Activated CD4-positive, alpha-beta T cell treated with anti-CD3 and anti-CD28 coated beads, Interleukin-2, Interleukin-6, amounts not matched to agents 100 ng/mL and 50 ng/mL, durations not matched to agents 16 hours and 8 hours (primary cell): ENCODE results near the gene NUDT22.

ENCODE experiments used
- DNase-seq: peaks from one replicate; pipeline ENCODE4 v3.0.0-alpha.2; 2020

NUDT22 gene

DNA sequence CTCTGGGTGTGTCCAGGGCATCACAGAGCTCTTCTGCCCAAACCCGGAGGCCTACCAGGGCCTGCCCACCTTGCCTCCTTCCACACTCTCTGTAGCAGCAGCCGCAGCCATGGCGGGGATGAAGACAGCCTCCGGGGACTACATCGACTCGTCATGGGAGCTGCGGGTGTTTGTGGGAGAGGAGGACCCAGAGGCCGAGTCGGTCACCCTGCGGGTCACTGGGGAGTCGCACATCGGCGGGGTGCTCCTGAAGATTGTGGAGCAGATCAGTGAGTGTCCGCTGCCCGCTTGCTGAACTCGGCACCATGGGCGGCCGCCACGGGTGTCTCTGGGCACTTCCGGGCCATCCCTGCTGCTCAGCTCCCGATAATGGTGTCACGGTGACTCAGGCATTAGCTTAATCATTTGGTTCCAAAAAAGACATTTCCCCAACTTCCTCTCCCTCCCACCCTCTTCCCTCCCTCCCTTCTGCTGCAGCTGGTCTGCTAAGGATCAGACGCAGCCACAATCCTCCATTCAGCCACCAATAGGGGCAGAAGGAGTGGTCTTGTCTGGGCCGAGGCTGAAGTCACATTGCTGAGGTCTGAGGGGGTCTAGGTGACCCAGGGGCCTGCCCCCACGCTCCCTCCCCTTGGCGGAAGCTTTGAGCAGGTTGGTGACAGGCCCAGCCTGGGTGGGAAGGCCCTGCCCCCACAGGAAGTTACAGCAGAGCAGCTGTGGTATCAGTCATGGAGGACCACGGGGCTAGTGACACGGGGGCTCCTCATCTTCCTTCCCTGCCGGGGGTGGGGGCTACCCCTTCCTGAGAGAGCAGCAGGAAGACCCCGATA, 18.6 kb upstream of the NUDT22 start:
- DNase-seq = peak; percentile 90

DNA sequence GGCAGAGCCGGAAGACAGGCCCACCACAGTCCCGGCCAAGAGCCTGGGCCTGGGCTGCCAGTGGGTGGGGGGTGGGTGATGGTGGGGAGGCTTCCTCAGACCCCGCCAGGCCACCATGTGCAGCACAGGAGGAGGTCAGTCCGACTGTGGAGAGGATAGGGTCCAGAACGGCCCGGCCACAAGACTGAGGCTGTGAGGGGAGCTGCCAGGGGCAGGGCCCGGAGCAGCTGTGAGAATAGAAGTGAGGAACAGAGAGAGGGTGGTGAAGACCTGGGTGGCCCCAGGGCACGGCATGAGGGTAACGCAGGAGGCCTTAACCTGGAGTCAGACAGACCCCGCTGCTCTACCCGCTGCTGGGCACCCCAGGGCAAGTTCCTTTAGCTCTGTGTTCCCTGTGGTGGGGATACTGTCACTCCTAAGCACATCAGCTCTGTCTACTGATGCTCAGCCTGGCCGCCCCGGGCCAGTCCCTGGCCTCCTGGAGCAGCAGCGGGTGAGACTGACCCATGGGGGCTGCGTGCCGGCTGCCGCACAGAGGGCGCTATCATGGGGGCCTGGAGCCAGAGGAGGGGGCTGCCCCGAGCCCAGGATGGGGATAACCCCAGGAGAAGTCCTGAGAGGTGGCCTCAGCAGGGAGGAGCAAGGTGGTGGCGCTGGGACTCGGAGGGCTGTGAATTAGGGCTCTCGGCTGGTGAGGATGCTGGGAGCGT, 17.8 kb upstream of the NUDT22 start:
- DNase-seq = no peak

DNA sequence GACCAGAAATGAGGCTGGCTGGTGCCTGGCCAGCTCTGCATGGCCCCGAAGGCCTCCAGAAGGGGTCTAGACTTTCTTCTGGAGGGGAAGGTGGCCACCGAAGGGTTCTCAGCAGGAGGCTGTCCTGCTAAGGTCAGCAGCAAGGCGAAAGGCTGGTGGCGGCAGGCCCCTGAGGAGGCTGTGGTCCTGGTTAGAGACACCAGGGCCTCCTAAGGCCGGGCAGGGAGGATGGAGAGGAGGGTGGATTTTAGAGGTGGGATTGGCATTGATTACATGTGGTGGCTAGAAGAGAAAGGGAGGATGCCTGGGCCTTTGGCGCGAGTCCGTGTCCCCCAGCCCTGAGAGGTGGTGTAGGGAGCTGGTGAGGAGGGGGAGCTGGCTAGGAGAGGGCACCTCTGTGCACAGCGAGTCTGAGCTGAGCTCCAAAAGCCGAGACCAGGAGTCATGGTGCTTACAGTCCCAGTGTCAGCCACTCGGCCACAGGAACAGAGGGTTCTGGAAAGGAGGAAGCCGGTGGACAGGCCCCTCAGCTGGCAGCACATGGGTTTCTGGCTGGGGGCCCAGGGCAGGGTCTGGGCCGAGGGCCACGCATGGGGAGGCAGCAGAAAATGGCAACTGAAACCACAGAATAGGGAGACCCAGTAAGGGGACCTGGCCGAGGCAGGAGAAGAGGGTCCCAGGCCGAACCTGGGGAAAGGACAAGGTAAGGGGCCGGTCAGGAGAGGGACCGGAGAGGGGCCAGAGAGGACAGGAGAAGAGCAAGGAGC, 17.1 kb upstream of the NUDT22 start:
- DNase-seq = no peak

DNA sequence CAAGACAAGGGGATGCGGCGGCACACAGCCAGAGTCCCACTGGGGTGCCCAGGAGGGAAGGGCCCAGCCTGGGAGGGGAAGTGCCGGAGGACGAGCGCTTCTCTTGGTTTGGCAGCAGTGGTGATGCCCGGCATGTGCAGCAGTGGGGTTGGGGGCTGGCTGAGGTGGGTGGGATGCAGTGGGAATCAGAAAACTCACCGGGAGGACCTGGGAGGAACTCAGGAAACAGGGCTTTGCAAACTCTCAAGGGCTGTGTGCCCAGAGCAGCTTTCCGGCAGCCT, 16.6 kb upstream of the NUDT22 start:
- DNase-seq = no peak

DNA sequence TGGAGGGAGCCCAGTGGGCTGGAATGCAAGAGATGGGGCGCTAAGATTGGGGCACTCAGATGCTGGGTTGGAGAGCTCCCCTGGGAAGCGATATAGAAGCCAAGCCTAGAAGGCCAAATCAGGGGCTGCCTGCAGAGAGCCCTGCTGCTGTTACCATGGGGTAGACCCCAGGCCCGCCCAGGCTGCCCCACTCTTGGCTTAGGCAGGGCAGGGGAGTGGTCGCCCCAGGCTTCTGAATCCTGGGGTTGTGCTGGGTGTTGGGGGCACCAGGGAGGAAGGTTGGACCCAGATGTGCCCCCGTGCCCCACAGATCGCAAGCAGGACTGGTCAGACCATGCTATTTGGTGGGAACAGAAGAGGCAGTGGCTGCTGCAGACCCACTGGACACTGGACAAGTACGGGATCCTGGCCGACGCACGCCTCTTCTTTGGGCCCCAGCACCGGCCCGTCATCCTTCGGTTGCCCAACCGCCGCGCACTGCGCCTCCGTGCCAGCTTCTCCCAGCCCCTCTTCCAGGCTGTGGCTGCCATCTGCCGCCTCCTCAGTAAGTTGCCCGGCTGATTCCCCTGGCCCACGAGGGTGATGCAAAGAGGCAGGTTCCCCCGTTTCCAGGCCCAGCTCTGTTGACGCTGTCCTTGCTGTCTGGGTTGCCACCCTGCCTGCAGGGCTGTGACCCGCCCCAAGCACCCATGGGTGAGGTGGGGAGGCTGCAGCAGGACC, 15.6 kb upstream of the NUDT22 start:
- DNase-seq = no peak

DNA sequence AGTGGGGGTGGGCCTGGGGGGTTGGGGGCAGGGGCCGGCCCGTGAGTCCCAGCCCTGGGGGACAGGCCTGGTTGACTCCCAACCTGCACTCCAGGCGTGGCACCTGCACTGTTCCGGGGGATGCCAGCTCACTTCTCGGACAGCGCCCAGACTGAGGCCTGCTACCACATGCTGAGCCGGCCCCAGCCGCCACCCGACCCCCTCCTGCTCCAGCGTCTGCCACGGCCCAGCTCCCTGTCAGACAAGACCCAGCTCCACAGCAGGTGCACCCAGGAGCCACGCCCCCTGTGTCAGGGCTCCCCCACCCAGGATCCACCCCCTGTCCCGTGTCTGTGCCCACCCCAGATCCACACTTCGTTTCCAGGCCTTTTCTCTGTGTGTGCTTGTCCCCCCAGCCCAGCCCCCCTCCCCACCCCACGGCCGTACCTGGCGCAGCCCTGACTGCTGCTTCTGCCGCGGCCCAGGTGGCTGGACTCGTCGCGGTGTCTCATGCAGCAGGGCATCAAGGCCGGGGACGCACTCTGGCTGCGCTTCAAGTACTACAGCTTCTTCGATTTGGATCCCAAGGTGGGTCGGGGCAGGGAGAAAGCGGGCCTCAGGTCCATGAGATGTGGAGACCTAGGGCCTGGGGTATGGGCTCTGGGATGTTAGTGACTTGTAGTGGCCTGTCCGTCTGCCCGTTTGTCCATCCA, 14.7 kb upstream of the NUDT22 start:
- no peak for DNase-seq

DNA sequence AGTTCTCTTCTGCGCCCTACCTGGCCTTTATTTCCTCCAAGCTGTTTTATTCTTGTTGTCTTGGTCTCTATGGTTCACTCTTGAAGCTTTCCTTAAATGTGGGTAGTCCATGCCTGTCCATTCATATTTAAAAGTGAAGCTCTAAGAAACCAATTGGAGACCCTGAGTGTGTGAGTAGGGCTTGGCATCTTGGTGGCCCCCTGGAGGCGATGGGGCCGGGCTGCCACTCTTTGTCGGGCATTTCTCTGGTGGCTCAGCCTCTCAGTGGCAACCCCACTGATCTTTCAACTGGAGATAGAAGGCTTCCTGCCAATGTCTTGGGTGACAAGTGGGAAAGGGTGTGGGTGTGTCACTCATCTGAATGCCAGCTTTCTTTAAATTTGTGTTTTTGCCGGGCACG, 9.2 kb upstream of the NUDT22 start:
- no peak for DNase-seq

DNA sequence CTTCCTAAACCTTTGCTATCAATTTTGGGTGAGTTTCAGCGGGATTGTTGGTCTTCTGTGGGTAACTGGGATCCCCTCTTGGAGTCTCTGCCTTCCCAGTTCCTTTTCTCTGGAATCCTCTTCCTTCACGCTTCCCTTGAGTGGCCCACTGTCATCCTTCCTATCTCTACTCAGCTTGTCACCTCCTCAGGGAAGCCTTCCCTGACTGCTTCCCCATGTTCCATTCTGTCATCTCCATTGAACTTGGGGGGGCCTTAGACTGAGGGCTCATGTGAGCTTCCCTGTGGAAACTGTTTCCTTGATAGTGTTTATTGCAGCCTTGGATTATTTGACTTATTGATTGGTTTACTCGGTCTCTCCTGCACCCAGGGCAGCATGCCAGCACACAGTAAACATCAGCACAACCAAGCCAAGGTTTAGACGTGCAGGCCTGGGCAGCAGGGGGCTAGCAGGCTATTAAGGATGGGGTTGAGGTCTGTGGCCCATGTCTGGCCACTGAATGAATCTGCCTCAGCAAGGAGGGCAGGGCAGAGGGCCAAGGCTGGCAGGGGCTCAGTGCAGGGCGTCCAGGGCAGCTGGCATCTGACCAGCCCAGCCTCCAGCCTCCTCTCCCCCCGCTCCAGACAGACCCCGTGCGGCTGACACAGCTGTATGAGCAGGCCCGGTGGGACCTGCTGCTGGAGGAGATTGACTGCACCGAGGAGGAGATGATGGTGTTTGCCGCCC, 7.3 kb upstream of the NUDT22 start:
- no peak for DNase-seq

DNA sequence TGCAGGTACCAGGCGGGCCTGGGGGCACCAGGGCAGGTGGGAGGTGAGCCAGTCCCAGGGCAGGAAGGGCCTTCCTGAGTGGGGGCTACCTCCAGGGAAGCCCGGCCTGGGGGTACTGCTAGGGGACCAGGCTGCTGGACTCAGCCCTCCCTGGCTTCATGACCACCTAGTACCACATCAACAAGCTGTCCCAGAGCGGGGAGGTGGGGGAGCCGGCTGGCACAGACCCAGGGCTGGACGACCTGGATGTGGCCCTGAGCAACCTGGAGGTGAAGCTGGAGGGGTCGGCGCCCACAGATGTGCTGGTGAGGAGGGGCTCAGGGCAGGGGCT, 6.8 kb upstream of the NUDT22 start:
- no peak for DNase-seq

DNA sequence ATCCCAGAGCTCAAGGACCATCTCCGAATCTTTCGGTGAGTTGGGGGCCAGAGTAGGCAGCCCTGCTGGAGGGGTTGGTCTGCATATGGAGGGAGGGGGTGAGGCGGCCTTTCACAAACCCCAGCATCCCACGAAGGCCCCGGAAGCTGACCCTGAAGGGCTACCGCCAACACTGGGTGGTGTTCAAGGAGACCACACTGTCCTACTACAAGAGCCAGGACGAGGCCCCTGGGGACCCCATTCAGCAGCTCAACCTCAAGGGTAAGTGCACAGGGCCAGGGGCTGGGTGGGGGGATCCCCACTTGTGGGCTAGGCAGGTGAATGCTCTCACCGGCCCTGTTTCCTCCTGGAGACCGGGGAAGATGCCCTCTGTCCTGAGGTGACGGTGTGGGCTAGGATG, 6.3 kb upstream of the NUDT22 start:
- no peak for DNase-seq

DNA sequence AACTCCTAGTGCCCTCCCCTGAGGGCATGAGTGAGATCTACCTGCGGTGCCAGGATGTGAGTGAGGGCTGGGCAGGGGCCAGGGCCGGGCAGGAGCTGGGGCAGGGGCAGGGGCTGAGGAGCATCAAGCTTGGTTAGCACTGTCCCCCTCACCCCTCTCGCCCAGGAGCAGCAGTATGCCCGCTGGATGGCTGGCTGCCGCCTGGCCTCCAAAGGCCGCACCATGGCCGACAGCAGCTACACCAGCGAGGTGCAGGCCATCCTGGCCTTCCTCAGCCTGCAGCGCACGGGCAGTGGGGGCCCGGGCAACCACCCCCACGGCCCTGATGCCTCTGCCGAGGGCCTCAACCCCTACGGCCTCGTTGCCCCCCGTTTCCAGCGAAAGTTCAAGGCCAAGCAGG, 5.8 kb upstream of the NUDT22 start:
- DNase-seq = no peak

DNA sequence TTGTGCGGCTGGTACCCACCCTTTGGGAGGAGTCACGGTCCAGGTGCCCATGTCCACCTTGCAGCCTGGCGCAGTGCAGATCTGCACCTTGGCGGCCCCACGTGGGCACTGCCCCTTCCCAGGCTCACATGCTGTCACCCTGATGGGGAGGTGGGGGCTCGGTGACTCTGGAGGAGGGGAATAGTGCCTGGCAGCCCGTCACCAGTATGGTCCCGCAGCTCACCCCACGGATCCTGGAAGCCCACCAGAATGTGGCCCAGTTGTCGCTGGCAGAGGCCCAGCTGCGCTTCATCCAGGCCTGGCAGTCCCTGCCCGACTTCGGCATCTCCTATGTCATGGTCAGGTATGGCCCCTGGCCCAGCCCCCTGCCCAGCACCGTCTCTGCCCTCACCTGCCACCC, 5.3 kb upstream of the NUDT22 start:
- DNase-seq = no peak

DNA sequence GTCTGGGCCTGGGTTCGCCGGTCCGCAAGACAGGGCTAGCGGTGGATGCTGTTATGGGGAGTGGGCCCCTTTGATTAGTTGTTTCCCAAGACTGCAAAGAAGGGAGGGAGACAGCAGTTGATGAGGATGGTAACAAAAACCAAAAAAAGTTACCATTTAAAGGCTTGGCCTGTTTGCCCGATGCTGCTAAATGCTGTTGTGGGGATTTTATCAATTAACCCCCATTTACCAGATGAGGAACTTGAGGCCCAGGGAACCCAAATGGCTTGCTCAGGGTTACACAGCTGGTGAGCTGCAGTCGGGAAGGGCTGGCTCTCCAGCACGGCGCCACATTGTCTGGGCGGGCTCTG, 3.4 kb upstream of the NUDT22 start:
- no peak for DNase-seq

DNA sequence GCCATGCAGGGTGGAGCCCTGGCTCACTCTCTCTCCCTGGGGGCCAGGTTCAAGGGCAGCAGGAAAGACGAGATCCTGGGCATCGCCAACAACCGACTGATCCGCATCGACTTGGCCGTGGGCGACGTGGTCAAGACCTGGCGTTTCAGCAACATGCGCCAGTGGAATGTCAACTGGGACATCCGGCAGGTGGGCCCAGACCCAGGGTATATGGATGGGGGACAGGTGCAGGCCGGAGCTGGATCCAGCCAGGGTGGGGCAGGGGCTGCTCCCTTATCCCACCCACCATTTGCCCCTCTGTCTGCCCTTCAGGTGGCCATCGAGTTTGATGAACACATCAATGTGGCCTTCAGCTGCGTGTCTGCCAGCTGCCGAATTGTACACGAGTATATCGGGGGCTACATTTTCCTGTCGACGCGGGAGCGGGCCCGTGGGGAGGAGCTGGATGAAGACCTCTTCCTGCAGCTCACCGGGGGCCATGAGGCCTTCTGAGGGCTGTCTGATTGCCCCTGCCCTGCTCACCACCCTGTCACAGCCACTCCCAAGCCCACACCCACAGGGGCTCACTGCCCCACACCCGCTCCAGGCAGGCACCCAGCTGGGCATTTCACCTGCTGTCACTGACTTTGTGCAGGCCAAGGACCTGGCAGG, 2.9 kb upstream of the NUDT22 start:
- no peak for DNase-seq

DNA sequence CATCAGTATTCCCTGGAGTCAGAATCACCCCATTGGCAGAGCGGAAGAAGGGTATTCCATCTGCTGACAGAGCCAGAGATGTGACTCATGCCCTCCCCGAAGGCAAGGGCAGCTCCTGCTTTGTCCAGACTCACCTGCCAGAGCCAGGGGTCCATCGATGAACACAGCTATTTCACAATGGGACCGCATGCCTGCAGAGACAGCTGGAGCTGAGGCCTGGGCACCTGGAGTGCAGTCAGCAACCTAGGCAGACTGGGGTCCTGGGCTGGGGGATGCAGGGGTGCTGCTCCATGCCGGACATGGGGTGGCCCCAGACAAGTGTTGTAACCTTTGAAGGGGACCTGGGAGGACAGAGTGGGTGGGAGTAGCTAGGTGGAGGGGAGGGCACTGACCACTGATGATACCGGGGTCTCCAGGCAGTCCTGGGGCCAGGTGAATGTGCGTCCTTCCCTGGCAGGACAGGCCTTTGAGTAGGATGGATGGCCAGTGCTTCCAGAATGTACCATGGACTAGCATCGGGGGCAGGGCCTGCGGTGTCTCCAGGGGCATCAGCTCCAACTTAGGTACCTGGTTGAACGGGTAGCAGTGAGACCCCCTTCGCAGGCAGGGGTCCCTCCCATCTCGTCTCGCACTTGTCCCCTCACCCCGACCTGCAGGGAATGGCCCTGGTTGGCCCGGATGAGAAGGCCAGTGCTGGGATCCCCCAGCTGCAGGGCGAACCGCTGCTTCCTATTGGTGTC, 1.8 kb upstream of the NUDT22 start:
- DNase-seq = no peak

DNA sequence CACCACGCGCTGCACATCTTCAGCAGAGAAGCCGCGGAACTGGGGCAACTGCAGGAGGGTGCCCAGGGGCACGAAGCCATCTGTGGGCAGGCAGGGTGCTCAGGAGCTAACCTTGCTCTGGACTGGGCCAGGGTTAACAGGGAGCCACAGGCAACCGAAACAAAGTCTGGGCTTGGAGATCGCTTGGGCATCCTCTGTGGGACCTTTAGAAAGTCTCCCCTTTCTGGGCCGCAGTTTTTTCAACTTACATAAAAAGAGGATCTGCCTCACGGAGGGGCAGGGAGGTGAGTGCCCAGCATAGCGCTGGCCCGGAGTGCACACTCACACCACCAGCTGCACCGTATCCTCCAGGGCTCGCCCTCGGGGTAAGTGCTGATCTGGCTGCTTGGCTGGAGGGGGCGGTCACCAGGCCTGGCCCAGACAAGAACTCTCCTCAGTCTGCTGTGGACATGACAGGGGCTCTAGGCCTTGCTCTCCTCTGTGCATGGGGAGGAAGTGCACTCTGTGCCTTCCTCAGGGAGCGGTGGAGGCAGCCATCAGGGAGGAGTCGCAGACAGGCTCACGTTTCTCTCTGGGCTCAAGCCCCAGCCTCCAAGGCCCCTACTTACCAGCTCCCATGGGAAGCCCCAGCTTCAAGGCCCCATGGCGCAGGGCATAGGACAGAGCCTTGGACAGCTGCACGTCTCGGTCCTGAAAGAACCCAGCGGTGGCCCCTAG, 1.0 kb upstream of the NUDT22 start:
- DNase-seq = no peak

DNA sequence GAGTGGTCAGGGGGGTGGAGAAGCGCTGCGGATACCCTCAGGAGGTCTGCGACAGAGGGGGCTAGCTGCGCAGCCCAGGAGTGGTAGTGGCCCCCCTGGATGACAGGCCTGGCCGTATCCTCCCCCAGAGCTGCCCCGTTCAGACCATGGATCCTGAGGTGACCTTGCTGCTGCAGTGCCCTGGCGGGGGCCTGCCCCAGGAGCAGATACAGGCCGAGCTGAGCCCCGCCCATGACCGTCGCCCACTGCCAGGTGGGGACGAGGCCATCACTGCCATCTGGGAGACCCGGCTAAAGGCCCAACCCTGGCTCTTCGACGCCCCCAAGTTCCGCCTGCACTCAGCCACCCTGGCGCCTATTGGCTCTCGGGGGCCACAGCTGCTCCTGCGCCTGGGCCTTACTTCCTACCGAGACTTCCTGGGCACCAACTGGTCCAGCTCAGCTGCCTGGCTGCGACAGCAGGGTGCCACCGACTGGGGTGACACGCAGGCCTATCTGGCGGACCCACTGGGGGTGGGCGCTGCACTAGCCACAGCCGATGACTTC, 505 bp downstream of the NUDT22 start:
- DNase-seq = peak; percentile 82

DNA sequence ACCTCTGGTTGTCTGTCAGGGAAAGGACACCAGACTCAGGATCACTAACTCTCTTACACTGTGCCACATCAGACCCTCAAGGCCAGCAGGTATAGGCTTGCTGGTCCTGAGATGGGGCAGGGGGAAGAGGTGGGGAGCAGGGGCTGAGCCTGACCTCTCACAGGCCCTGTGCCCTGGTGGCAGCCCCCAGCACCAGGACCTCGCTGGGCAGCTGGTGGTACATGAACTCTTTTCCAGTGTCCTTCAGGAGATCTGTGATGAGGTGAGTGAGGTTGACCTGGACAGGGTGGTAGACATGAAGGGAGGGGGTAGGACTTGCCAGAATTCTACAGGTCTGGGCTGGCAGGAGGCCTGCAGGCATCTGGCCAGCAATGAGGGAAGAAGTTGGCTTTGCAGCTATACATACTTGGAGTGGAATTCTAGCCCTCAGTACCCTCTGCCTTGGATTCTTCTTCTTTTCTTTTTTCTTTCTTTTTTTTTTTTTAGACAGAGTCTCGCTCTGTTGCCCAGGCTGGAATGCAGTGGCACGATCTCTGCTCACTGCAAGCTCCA, 1.4 kb downstream of the NUDT22 start:
- no peak for DNase-seq

DNA sequence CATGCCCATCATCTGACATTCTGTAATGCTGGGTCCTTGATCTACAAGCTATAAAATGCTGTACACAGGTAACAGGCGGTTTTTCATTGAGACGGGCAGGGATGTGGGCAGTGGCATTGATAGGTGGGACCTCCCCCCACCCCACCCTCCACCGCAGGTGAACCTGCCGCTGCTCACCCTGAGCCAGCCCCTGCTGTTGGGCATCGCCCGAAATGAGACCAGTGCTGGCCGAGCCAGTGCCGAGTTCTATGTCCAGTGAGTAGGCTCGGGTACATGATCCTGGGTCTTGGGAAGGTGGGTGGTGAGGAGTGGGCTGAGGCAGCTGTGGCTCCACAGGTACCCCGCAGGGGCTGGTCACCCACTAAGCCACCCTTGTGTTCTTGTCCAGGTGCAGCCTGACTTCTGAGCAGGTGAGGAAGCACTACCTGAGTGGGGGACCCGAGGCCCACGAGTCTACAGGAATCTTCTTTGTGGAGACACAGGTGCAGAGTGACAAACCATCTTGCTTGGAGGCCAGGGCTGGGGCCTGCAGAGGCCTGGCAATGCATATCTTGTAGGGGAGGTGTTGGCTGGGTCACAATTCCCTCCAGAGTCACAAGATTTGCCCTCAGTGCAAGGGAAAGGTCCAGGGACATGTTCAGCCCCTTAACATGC, 3.1 kb downstream of the NUDT22 start:
- no peak for DNase-seq
